HFFc6 (cell line): Measurements from ENCODE around the gene TSPAN8. TPM values are rescaled to one million over a fixed set of nuclear protein-coding genes. Genes with fewer than 3 reads are reported as not detected.
"Not testable (repeated sequence)": the region's sequence is repeated elsewhere in the genome, so short reads cannot be mapped to it uniquely, and the experiment has no call there.

Experiments
- DNase-seq: peaks from one replicate; pipeline ENCODE4 v3.0.0-alpha.2; 2018
- H3K27ac Mint-ChIP-seq: 2 replicates; pipeline ENCODE4 v1.8.0; 2020; ENCODE audit warnings: mild to moderate bottlenecking, mixed read lengths
- H3K27me3 Mint-ChIP-seq: 2 replicates; pipeline ENCODE4 v1.8.0; 2021; ENCODE audit warnings: mild to moderate bottlenecking, moderate library complexity, mixed read lengths; ENCODE audit not compliant: insufficient read depth
- H3K36me3 Mint-ChIP-seq: 2 replicates; pipeline ENCODE4 v1.8.0; 2021; ENCODE audit warnings: low read depth, mixed read lengths
- H3K4me1 Mint-ChIP-seq: 2 replicates; pipeline ENCODE4 v1.8.0; 2020; ENCODE audit warnings: low read depth, mixed read lengths
- H3K4me3 Mint-ChIP-seq: 2 replicates; pipeline ENCODE4 v1.8.0; 2020; ENCODE audit warnings: mild to moderate bottlenecking, moderate library complexity, mixed read lengths
- H3K9me3 Mint-ChIP-seq: 2 replicates; pipeline ENCODE4 v1.8.0; 2020; ENCODE audit warnings: mild to moderate bottlenecking, mixed read lengths
- total RNA-seq, 6 experiments: library from RNA; stranded (reverse); fragmentation: NEBNext Ultra II Directional; extraction: Animal tissue kit (Norgen Biotek cat#: 25700); gene quantifications; 2 replicates in 1 of 6; 3 replicates in 5 of 6; pipeline ENCODE4 v1.2.3, GENCODE V29; 2021
- TF ChIP-seq, protein P1 (sequence below): fragments of 200-600 bp; sonication (generic); IDR thresholded peaks from 2 replicates; pipeline ENCODE4 v1.5.0; 2021; ENCODE audit warnings: antibody characterized with exemption, mild to moderate bottlenecking

Gene TSPAN8
- total RNA-seq, 6 experiments from 2014 or later = not detected

DNA sequence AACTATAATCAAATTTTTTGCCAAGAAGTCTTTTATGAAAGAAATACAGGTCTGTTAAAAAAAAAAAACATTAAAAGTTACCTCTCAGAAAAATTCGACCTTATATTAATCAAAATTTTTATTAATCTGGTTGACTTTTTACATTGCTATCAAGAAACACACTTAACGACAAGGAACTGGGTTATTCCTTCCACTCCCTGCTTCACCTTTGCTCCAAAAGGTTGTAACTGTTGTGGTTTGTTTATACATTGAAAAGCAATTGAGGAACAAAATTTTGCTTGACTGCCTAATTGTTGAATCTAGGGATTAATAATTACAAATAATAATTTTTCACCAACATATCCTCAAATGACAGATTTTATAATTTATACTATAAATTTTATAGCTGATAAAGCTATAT is 28.4 kb downstream of the TSPAN8 start:
- Mint-ChIP-seq H3K9me3 (peaks cover 42% of the 10 kb centered on the region), H3K4me3 (no peak overlapping the region), H3K4me1 (no peaks in the 10 kb centered on the region), H3K27ac (no peak overlapping the region), H3K36me3 (0 out of 2 replicates have a peak, but pooled peaks cover 3% of the 10 kb centered on the region), H3K27me3 (no peaks in the 10 kb centered on the region)
- TF ChIP-seq, protein P1, sequence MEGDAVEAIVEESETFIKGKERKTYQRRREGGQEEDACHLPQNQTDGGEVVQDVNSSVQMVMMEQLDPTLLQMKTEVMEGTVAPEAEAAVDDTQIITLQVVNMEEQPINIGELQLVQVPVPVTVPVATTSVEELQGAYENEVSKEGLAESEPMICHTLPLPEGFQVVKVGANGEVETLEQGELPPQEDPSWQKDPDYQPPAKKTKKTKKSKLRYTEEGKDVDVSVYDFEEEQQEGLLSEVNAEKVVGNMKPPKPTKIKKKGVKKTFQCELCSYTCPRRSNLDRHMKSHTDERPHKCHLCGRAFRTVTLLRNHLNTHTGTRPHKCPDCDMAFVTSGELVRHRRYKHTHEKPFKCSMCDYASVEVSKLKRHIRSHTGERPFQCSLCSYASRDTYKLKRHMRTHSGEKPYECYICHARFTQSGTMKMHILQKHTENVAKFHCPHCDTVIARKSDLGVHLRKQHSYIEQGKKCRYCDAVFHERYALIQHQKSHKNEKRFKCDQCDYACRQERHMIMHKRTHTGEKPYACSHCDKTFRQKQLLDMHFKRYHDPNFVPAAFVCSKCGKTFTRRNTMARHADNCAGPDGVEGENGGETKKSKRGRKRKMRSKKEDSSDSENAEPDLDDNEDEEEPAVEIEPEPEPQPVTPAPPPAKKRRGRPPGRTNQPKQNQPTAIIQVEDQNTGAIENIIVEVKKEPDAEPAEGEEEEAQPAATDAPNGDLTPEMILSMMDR = no peak
- no peak for DNase-seq

DNA sequence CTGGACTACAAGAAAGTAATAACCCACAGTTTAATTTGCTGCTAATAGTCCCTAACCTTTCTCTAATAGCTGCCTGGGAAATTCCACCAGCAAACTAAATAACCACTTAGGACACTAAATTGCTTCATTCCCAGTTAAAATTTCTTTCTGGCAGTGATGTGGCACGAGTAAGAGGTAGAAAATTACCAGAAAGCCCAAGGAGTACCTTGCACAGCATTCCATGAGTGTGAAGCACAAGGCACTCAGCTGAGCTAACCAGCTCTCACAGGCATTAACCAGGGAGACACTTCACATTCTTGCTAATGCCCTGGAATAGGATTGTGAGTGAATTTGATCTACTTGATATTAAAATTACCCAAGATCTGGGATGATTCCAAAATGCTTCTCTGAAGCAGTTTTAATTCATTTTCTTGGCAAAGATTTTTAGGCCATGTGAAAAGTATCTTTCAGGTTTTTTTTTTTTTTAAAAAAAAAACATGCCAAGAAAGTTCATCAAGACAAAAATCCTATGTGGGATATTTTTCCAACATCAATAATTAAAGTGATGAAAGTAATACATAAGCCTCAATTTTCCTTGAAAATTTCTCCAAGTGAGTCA is 29.5 kb downstream of the TSPAN8 start:
- Mint-ChIP-seq H3K27ac (no peak overlapping the region), H3K27me3 (no peaks in the 10 kb centered on the region), H3K9me3 (peaks cover 33% of the 10 kb centered on the region), H3K36me3 (0 out of 2 replicates have a peak, but pooled peaks cover 3% of the 10 kb centered on the region), H3K4me1 (no peaks in the 10 kb centered on the region), H3K4me3 (no peak overlapping the region)
- DNase-seq = no peak
- TF ChIP-seq, protein P1 = no peak

DNA sequence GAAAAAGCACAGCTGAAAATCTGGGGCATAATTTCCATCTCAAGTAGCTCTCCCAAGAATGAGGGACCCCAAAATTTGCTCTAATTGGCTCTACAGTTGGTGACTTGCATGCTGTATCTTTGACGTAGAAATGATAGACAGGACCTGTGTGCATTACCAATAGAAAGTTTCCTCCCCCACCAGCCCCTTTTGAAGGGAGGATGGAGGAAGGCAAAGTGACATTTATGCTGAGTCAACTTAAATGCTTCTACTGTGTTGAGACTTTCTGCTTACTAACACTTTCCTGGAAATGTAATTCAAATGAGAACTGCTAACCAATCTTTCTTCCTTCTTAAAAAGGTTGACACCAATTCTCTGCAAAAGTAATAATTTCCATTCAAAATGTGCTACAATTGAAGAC is 31.9 kb downstream of the TSPAN8 start:
- Mint-ChIP-seq H3K9me3 (peaks cover 20% of the 10 kb centered on the region), H3K27ac (no peak overlapping the region), H3K4me3 (no peak overlapping the region), H3K36me3 (0 out of 2 replicates have a peak, but pooled peaks cover 3% of the 10 kb centered on the region), H3K4me1 (no peaks in the 10 kb centered on the region), H3K27me3 (no peaks in the 10 kb centered on the region)
- TF ChIP-seq, protein P1 = no peak
- no peak for DNase-seq

DNA sequence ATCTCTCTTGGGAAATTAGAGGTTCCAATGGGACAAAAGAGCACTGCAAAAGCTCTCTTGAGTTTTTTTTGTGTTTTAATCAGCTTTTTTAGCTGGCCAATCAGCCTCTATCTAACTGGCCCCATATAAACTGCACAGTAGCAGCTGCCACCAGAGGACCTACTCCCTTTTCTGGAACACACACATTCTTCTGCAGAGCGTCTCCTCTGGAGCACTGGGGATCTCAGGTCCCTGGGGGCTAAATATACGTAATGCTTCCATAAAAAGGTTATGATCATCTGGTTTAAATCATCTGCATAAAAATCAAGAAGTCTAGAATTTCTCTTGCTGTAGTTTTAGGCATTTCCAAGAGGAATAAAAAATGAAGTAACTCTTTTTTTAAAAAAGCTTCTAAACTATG is 32.3 kb downstream of the TSPAN8 start:
- TF ChIP-seq, protein P1 = no peak
- no peak overlapping the region for H3K27ac Mint-ChIP-seq
- no peaks in the 10 kb centered on the region for H3K27me3 Mint-ChIP-seq
- no peak overlapping the region for H3K4me3 Mint-ChIP-seq
- peaks cover 16% of the 10 kb centered on the region for H3K9me3 Mint-ChIP-seq
- no peaks in the 10 kb centered on the region for H3K4me1 Mint-ChIP-seq
- no peak for DNase-seq
- 0 out of 2 replicates have a peak, but pooled peaks cover 1% of the 10 kb centered on the region for H3K36me3 Mint-ChIP-seq

DNA sequence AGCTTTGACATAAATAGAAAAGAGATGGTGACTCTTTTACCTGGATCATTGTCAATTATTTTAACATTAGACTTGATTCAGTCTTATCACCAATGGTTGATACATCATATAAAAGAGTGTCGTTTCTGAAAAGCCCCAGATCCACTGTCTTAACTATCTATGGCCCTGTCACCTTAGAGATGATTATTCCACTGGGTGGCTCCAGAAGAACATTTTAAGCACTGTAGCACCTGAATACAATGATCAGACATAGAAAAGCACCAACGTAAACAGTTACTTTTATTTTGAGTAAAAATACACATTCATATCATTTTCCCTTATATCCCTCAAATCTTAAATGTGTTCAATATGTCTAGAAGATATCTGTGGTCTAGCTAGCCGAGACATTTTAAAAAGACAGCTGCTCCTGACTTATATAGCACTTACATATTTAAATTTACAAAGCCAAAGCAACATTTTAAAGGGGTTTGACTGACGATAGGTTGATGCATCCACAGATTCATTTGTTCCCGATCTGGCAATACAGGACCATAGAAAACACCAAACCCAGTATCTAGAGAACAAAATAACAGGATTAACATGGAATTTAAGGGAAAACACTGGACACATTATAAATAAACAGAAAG is 32.9 kb downstream of the TSPAN8 start:
- H3K36me3 Mint-ChIP-seq = no peaks in the 10 kb centered on the region

DNA sequence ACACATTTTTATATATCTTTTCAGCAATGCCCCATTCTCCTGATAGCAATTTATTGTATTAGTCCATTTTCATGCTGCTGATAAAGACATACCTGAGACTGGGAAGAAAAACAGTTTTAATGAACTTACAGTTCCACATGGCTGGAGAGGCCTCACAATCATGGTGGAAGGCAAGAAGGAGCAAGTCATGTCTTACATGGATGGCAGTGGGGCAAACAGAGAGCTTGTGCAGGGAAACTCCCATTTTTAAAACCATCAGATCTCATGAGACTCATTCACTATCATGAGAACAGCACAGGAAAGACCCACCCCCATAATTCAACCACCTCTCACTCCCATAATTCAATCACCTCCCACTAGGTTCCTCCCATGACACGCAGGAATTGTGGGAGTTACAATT is 44.7 kb downstream of the TSPAN8 start:
- not testable (repeated sequence) for H3K27me3 Mint-ChIP-seq, H3K36me3 Mint-ChIP-seq, H3K27ac Mint-ChIP-seq, H3K4me3 Mint-ChIP-seq, H3K4me1 Mint-ChIP-seq, DNase-seq
- H3K9me3 Mint-ChIP-seq = peaks cover 48% of the 10 kb centered on the region

More for the DNA sequence above, 32.9 kb downstream of the TSPAN8 start:
- H3K4me3 Mint-ChIP-seq = no peak overlapping the region
- H3K4me1 Mint-ChIP-seq = no peaks in the 10 kb centered on the region
- peaks cover 15% of the 10 kb centered on the region for H3K9me3 Mint-ChIP-seq
- H3K27me3 Mint-ChIP-seq = no peaks in the 10 kb centered on the region
- no peak for DNase-seq
- H3K27ac Mint-ChIP-seq = no peak overlapping the region
- TF ChIP-seq, protein P1 = no peak
